SK-N-SH (cell line): Measurements from ENCODE around the gene ZNF879.

ENCODE experiments used
- SIN3A ChIP-seq: IDR thresholded peaks from 2 replicates; pipeline ENCODE4 v1.6.1; 2012; ENCODE audit warnings: low read depth, mild to moderate bottlenecking, low read length, moderate library complexity, borderline replicate concordance
- TAF1 ChIP-seq: IDR thresholded peaks from 2 replicates; pipeline ENCODE4 v1.6.1; 2012; ENCODE audit warnings: low read depth, mild to moderate bottlenecking, low read length, moderate library complexity, borderline replicate concordance
- YY1 ChIP-seq: IDR thresholded peaks from 2 replicates; pipeline ENCODE4 v1.4.0; 2012; ENCODE audit warnings: low read depth, mild to moderate bottlenecking
- TF ChIP-seq, protein P1 (sequence below): fragments of 200-600 bp; sonication (generic); IDR thresholded peaks from 2 replicates; pipeline ENCODE4 v1.6.1; 2017; ENCODE audit warnings: antibody characterized with exemption, mild to moderate bottlenecking, moderate library complexity

DNA sequence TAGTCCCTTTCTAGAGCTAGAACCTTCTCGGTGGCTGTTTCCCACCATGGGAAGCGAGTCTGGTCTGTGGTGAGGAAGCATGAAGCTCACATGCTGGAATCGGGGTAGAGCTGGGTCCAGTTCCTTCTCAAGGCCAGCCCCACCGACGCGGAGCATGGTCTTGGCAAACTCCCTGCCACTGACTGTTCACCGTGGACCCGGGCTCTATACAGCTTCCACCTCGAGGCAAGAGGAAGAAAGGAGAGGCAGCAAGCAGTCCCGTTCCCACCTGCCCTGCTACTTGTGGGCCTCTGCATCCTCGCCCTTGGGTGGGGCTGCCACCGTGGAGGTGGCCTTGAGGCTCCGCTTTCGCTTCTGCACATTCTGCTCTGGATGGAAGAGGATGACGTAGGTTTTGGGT lies 42.2 kb upstream of the ZNF879 start:
- TF ChIP-seq SIN3A, result no peak
- no peak for TF ChIP-seq TAF1
- TF ChIP-seq YY1, result no peak
- TF ChIP-seq, protein P1, sequence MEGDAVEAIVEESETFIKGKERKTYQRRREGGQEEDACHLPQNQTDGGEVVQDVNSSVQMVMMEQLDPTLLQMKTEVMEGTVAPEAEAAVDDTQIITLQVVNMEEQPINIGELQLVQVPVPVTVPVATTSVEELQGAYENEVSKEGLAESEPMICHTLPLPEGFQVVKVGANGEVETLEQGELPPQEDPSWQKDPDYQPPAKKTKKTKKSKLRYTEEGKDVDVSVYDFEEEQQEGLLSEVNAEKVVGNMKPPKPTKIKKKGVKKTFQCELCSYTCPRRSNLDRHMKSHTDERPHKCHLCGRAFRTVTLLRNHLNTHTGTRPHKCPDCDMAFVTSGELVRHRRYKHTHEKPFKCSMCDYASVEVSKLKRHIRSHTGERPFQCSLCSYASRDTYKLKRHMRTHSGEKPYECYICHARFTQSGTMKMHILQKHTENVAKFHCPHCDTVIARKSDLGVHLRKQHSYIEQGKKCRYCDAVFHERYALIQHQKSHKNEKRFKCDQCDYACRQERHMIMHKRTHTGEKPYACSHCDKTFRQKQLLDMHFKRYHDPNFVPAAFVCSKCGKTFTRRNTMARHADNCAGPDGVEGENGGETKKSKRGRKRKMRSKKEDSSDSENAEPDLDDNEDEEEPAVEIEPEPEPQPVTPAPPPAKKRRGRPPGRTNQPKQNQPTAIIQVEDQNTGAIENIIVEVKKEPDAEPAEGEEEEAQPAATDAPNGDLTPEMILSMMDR, result no peak
